NK-92 treated with Interleukin-12 subunit alpha and Interleukin-12 subunit beta, amount 100 ng/mL, for 24 hours (cell line): ENCODE results near the gene IL23A.
"Not testable (repeated sequence)": the region's sequence is repeated elsewhere in the genome, so short reads cannot be mapped to it uniquely, and the experiment has no call there.

Experiments used
- DNase-seq: peaks from one replicate; lab custom pipeline; 2025; lab: John Stamatoyannopoulos, UW

The IL23A gene, protein sequence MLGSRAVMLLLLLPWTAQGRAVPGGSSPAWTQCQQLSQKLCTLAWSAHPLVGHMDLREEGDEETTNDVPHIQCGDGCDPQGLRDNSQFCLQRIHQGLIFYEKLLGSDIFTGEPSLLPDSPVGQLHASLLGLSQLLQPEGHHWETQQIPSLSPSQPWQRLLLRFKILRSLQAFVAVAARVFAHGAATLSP

DNA sequence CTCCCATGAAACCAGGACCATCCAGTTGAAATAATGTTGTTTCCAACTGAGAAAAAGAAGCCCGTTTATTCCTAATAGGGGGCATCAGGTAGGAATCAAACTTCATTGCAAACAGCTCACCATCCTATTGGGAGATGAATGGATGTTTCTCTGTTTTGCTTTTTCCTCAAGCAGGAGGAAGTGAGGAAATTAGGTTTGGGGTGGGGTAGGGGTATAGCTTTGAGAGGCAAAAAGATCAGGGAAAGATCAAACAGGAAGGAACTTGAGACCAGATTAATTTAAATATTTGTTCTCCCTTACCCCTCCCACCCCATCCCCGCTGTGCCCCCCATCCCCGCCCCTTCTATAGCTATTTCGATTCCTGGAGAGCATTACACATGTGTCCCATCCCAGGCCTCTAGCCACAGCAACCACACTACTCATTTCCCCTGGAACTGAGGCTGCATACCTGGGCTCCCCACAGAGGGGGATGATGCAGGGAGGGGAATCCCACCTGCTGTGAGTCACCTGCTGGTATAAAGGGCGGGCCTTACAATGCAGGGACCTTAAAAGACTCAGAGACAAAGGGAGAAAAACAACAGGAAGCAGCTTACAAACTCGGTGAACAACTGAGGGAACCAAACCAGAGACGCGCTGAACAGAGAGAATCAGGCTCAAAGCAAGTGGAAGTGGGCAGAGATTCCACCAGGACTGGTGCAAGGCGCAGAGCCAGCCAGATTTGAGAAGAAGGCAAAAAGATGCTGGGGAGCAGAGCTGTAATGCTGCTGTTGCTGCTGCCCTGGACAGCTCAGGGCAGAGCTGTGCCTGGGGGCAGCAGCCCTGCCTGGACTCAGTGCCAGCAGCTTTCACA is at the start of gene IL23A:
IL23A (plus strand) TSS at position 577 of the 850 bp plus-strand sequence; CDS start at position 738, 161 bp downstream.
- peak; percentile 64 for DNase-seq

DNA sequence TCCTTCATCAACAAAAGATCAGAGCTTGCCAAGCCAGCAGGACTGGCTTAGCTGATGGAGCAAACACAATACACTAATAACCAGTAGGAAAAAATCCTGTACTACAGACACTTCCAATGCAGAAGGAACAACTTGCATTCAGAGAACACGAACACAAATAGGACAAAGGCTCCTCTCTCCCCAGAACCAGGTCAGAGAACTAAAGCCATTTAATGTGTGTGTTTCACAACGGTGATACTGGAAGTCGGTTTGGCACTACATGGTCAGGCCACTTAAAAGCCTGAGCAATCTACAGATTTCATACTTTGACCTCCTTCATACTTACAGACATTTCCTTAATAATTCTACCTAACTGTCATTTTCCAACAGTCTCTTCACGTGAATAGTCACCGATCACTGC is 44.9 kb upstream of the IL23A start:
- no peak for DNase-seq

DNA sequence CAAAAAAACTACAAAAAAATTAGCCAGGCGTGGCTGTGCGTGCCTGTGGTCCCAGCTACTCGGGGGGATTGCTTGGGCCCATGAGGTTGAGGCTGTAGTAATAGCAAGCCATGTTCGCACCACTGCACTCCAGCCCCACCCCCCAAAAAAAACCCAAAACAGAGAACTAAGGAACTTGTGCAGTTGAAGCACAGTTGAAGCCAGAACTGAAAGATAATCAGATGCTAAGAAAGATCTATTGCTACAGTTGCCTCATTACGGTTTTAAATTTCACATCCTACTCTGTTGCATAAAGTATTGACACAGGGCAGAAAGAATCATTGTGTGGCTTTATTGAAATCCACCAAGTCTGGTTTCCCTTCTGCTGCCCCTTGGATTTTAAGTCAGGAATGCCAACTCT is 42.4 kb upstream of the IL23A start:
- no peak for DNase-seq

DNA sequence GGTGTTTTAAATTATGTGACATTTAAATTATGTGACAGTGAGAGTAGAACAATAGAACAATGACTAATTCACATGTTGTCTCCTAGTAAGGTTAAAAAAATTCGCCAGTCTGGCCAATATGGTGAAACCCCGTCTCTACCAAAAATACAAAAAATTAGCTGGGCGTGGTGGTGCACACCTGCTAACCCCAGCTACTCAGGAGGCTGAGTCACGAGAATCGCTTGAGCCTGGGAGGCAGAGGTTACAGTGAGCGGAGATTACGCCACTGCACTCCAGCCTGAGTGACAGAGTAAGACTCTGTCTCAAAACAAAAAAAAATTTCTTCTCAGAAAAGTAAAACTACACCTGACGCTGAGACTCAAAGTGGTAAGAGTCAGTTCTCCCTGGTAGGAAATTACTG is 41.3 kb upstream of the IL23A start:
- no peak for DNase-seq

DNA sequence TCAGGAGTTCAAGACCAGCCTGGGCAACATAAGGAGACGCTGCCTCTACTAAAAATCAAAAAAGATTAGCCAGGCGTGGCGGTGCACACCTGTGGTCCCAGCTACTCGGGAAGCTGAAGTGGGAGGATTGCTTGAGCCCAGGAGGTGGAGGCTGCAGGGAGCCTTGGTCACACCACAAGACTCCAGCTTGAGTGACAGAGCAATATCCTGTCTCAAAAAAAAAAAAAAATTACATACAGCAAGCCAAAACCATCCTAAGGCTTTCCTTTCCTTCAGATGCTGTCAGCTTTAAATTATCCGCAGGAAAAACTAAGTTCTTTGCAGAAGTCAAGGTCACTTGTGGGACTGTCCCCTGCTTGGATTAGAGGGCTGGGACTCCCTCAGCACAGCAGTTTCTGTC is 39.9 kb upstream of the IL23A start:
- no peak for DNase-seq

DNA sequence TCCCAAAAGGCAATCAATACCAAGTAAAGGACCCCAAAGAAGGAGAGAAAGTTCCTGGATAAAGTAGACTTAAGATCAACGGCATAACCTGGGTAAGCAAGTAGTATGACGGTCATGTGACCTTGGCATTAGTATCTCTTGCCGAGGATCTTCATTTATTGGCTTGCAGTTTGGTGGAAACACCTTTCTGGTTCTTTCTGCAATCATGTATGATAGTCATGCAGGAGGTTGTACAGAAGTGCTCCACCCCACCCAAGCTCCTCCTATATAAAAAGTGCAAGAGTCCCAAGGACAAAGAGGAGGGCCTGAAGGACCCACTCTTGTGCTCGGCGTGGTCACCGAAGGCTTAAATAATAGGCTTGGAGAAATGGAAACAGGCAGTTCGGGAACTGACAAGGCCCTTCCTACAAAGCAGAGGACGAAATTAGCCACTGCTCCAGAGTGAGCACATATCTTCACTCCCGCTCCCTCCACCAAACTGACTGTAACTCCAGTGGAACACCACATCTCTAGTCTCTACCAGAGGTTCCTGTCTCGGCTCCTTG is 39.3 kb upstream of the IL23A start:
- no peak for DNase-seq

DNA sequence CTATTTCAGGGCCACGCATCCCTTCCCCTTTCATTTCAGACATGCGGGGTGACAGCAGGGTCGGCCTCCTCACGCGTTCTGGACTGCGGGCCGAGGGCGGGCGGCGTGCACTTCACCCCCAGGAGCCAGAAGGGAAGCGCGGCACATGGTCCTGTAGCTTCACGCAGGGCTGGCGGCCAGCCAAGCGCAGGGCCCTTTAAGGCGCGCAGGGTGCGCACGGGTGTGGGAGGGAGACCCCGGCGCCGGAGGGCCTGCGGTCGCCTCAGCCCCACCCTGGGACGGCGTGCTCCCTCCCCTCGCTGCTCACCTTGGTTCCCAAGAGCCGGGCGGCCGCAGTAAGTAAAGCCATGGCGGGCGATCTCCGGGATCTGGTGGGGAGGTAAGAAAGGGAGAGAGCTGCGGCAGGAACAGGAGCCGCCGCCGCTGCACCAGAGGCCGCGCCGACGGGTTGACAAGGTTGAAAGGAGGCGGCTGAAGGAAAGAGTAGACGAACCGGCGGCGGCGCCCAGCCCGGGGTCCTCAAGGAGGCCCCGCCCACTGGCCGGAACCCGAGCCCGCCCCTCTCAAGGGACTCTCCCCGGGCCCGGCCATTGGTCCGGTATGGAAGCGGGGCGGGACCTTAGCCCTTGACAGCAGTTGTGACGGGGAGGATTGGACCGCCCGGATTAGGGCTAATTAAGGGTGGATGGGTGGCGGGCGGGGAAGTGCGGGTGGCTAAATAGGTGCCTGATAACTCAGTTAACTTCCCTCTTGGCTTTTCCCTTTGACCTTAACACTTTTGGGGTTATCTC is 38.6 kb upstream of the IL23A start, which contains the start of gene CS:
CS (minus strand) TSS at position 478 of the 791 bp plus-strand sequence; CDS start at position 349, 129 bp downstream.
- DNase-seq = peak; percentile 96

GRCh38 chr12:56300644-56301464 is 37.8 kb upstream of the IL23A start:
- no peak for DNase-seq

GRCh38 chr12:56304276-56304675 is 34.4 kb upstream of the IL23A start:
- no peak for DNase-seq

- DNase-seq = no peak
Measured at GRCh38 chr12:56304872-56305590, 33.7 kb upstream of the IL23A start.

GRCh38 chr12:56307221-56307965 is 31.3 kb upstream of the IL23A start:
- DNase-seq = no peak

DNA sequence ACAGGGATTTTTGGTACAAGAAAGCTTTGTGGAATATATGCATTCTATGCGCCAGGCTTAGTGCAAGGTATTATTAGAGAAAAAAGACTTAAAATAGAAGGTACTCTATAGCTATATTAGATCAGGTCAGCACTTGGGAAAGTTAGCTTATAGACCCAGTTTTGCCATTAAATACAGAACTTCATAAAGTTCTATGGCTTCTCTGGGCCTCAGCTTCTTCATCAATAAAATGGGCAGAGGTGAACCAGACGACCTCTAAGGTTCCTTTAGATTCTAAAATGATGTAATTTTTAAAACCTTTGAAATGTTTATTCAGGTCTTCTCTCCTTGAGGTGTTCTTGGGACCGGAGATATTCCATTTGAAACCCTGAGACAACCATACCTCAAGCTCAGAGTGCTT is 30.0 kb upstream of the IL23A start:
- DNase-seq = no peak

DNA sequence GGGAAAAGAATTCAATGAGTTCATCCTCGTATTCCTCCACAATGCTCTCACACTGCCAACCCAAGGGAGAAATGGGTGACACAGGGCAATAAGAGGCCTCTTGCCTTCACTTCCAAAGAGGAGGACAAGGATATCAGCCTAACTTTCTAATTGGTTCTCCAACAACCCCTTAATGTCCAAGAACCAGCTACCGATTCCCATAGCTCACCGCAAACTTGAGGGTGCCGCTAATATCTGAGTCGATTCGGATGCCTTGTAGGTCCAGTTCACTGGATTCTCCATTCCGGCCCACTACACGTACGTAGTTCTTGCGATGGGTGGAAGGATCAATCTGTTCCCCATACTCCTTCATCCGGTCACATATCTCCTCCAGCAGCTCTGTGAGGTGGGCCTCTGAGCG is 27.7 kb upstream of the IL23A start:
- no peak for DNase-seq

GRCh38 chr12:56315249-56315621 is 23.4 kb upstream of the IL23A start:
- DNase-seq = no peak

DNA sequence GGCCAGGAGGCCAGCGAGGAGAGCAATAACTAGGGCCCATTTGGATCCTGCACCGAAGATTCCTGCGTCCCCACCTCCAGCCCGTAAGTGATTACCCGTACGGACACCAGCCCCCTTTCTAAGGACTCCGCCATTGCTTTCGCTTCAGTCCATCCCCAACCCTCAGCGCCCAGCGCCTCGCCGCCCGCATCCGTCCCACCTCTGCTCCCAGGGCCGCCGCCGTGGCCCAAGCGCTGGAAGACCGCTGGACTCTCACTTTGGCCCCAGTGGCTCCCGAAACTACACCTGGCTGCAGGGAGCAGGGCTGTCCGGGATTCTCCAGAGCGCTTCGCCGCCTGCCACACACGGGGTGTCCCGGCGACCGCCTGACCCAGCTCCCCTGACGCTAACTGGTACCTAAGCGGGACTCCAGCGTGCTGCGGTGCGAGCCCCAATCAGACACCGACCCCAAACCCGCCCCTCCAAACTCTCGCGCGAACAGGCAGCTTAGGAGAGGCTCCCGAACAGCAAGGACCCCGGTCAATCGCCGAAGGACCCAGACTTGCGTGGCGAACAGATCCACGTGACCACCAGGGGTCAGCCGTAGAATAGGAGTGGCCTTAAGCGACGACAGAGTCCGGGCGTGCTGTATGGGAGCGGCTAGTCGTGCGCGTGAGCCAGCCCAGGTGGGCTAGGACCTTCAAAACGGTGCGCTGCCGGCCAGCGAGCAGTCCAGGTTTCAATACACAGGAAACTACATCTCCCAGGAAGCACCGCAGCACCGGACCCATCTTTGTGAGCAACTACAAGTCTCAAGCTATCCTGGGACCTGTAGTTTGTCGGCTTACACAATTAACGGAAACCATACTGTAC is 22.8 kb upstream of the IL23A start, which contains the start of gene CNPY2:
CNPY2 (minus strand) TSS at position 367 of the 852 bp plus-strand sequence. CDS start 771 bp downstream, outside the sequence.
- peak; percentile 93 for DNase-seq

DNA sequence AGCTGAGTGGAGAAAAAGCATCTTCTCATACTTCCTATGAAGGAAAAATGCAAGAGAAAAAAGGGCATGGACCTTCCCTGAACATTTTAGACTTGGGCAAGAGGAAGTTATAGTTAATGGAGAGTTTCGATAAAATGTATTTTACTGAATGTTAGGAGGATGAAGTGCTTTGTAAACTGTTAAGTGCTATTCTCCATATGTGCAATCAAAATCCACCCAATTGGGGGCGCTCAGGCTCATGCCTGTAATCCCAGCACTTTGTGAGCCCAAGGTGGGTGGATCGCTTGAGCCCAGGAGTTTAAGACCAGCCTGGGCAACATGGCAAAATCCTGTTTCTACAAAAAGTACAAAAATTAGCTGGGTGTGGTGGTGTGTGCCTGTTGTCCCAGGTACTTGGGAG is 21.0 kb upstream of the IL23A start:
- DNase-seq = no peak

- no peak for DNase-seq
Measured at GRCh38 chr12:56321027-56321426, 17.7 kb upstream of the IL23A start.

- DNase-seq = not testable (repeated sequence)
Measured at GRCh38 chr12:56321610-56322009, 17.1 kb upstream of the IL23A start.

- no peak for DNase-seq
Measured at GRCh38 chr12:56324206-56324605, 14.5 kb upstream of the IL23A start.
